HepG2 (cell line): ENCODE data around the gene TUBB4B.

Experiments
- ATF3 ChIP-seq: sonication (generic); formaldehyde crosslinking; IDR thresholded peaks from 2 replicates; pipeline ENCODE4 v1.4.0; 2020; ENCODE audit warnings: missing genetic modification reagents
- DMAP1 ChIP-seq: IDR thresholded peaks from 2 replicates; pipeline ENCODE4 v1.6.1; 2016
- EHMT2 ChIP-seq: fragments of 200-600 bp; sonication (generic); IDR thresholded peaks from 2 replicates; pipeline ENCODE4 v1.7.0; 2017; ENCODE audit warnings: antibody characterized with exemption, low read depth, low read length, borderline replicate concordance
- GLI4 ChIP-seq: sonication (generic); formaldehyde crosslinking; IDR thresholded peaks from 2 replicates; pipeline ENCODE4 v1.5.1; 2020; ENCODE audit warnings: missing genetic modification reagents, mild to moderate bottlenecking, moderate library complexity, borderline replicate concordance
- GZF1 ChIP-seq: sonication (generic); formaldehyde crosslinking; IDR thresholded peaks from 2 replicates; pipeline ENCODE4 v1.5.1; 2020; ENCODE audit warnings: mild to moderate bottlenecking, missing genetic modification reagents
- KLF9 ChIP-seq: IDR thresholded peaks from 2 replicates; pipeline ENCODE4 v1.6.1; 2016; ENCODE audit warnings: low read depth
- LRRFIP1 ChIP-seq: sonication (generic); formaldehyde crosslinking; conservative IDR thresholded peaks from 2 replicates; pipeline ENCODE4 v1.4.0; 2020; ENCODE audit warnings: missing genetic modification reagents
- MAFG ChIP-seq: sonication (generic); formaldehyde crosslinking; IDR thresholded peaks from 2 replicates; pipeline ENCODE4 v1.5.1; 2020; ENCODE audit warnings: mild to moderate bottlenecking, missing genetic modification reagents
- MAZ ChIP-seq, 2 experiments: sonication (generic) in 1 of 2; formaldehyde crosslinking in 1 of 2; IDR thresholded peaks; 2 replicates each; pipeline versions ENCODE4 v1.5.0 to v1.6.1; 2012 to 2020; ENCODE audit warnings: low read depth in 2 of 2, mild to moderate bottlenecking in 2 of 2, borderline replicate concordance in 1 of 2, improper control_type of control experiment in 1 of 2, low read length in 1 of 2, missing genetic modification reagents in 1 of 2, moderate library complexity in 1 of 2
- PRDM10 ChIP-seq: sonication (generic); formaldehyde crosslinking; IDR thresholded peaks from 2 replicates; pipeline ENCODE4 v1.4.0; 2020; ENCODE audit warnings: low read depth, missing genetic modification reagents
- SIN3B ChIP-seq: fragments of 150-350 bp; IDR thresholded peaks from 2 replicates; pipeline ENCODE4 v1.6.1; 2014; ENCODE audit warnings: low read length
- U2AF1 ChIP-seq: fragments of 200-400 bp; formaldehyde crosslinking; optimal IDR thresholded peaks from 2 replicates; pipeline ENCODE3; 2017; ENCODE audit warnings: mild to moderate bottlenecking, low read depth, low read length
- ZFX ChIP-seq: sonication (generic); formaldehyde crosslinking; IDR thresholded peaks from 2 replicates; pipeline ENCODE4 v1.4.0; 2020; ENCODE audit warnings: mild to moderate bottlenecking, low read depth, missing genetic modification reagents, moderate library complexity
- ZNF639 ChIP-seq: conservative IDR thresholded peaks from 2 replicates; pipeline ENCODE4 v1.6.1; 2018; ENCODE audit warnings: missing genetic modification reagents

GRCh38 chr9:137255448-137256114, 14.5 kb downstream of the TUBB4B start:
- TF ChIP-seq GZF1 (no peak), KLF9 (CRISPR knock-in tag) (no peak), ZNF639 (CRISPR knock-in tag) (0 out of 2 replicates have a peak, but pooled peaks have one; percentile 22), MAZ (IDR thresholded peaks at IDR 0.05; ENCODE audit: borderline replicate concordance, low read depth, low read length) (no peak), MAZ (CRISPR knock-in tag; IDR thresholded peaks at IDR 0.05; ENCODE audit: low read depth) (no peak), ATF3 (CRISPR knock-in tag) (no peak), SIN3B (no peak), MAFG (CRISPR knock-in tag) (no peak), DMAP1 (CRISPR knock-in tag) (peak; percentile 45; the same call in 1 of the 2 replicates), PRDM10 (CRISPR knock-in tag) (no peak), GLI4 (CRISPR knock-in tag) (no peak), ZFX (no peak), LRRFIP1 (CRISPR knock-in tag) (no peak), U2AF1 (no peak), EHMT2 (no peak)
